ENCODE data around the gene PLA2R1.

PLA2R1 gene

DNA sequence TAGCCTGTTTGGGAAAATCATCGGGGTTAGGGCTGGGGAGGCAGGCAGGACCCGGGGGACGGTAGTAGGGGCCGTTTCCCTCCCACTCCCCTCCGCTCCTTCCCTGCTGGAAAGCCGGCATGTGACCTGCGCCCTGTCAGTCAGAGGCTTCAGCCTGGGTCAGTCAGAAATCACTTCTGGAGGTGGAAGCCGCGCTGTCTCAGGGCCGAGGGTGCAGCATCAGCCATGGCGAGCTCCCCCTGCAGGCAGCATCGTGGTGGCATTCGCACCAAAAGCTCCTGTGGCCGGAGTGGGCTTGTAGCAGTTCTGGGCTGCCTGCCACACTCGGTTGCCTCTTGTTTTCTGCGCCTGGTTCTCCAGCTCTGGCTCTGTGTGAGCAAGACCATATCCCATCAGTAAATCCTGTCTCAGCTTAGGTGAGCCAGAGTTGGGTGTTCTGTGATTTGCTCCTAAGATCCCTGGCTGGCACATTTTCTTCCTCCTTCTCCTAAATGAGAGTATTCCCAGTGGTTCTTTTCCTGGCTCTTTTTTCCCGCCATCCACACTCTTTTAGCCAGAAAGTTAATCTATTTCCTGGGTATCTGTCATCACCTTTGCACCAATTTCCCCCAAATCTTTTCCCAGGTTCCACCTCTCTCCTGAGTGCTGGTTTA lies 140.5 kb downstream of the PLA2R1 start:
- H3K9me3 ChIP-seq (ENCODE audit: insufficient read depth, low read depth, low read length): no peaks in the 10 kb centered on the region
- H2AFZ ChIP-seq (ENCODE audit: low read length): 0 out of 2 replicates have a peak overlapping the region, but pooled peaks have one; percentile 33
- H3K4me3 ChIP-seq (ENCODE audit: low read length, poor library complexity, severe bottlenecking): no peak overlapping the region
- no peaks in the 10 kb centered on the region for H4K20me1 ChIP-seq (ENCODE audit: insufficient read depth, low read length, poor library complexity, severe bottlenecking)
- H3K4me2 ChIP-seq (ENCODE audit: low read depth, low read length, poor library complexity, severe bottlenecking): no peak overlapping the region
- no peaks in the 10 kb centered on the region for H3K4me1 ChIP-seq (ENCODE audit: insufficient read depth, low read length, poor library complexity, severe bottlenecking)
- TF ChIP-seq EZH2phosphoT487 (IDR thresholded peaks at IDR 0.05; ENCODE audit: borderline replicate concordance) (no peak), CTCF (conservative IDR thresholded peaks at IDR 0.05; ENCODE audit: low read length) (peak; percentile 69)
- H3K9me2 ChIP-seq (replicated peaks; ENCODE audit: low read depth, low read length): no peaks in the 10 kb centered on the region
- no peaks in the 10 kb centered on the region for H3K79me2 ChIP-seq (ENCODE audit: insufficient read depth, low read length)
- no peak overlapping the region for H3K9ac ChIP-seq (ENCODE audit: low read depth, low read length, poor library complexity, severe bottlenecking)
- H3K36me3 ChIP-seq (ENCODE audit: insufficient read depth, low read length): no peaks in the 10 kb centered on the region
- no peaks in the 10 kb centered on the region for H3K27me3 ChIP-seq (ENCODE audit: insufficient read depth, low read length, poor library complexity, severe bottlenecking)
- no peaks in the 10 kb centered on the region for H3F3A ChIP-seq (ENCODE audit: low read depth)

- TF ChIP-seq CTCF (conservative IDR thresholded peaks at IDR 0.05; ENCODE audit: low read length) (no peak), EZH2phosphoT487 (IDR thresholded peaks at IDR 0.05; ENCODE audit: borderline replicate concordance) (no peak)
- no peaks in the 10 kb centered on the region for H3K36me3 ChIP-seq (ENCODE audit: insufficient read depth, low read length)
These were observed 145.9 kb downstream of the PLA2R1 start for GRCh38 chr2:159916511-159916910.

DNA sequence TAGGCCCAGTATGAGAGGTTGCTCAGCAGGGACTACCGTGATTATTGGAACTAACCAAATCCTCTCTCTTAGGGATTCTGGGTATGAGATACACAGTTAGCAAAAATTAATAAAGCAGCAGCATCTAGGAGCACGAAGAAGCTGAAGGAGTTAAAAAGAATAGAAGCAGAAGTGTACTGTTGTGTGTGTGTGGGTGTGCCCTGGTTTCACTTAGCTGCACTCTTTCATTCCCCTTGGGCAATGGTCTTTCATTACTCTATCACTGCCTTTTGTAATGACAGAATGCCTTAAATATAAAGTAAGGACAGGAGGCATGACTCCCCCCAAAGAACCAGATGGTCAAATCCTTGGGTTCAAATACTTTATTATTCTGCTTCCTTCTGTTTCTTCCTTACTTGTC lies 148.5 kb downstream of the PLA2R1 start:
- H4K20me1 ChIP-seq (ENCODE audit: insufficient read depth, low read length, poor library complexity, severe bottlenecking): no peaks in the 10 kb centered on the region
- no peaks in the 10 kb centered on the region for H3K79me2 ChIP-seq (ENCODE audit: insufficient read depth, low read length)
- TF ChIP-seq EZH2phosphoT487 (IDR thresholded peaks at IDR 0.05; ENCODE audit: borderline replicate concordance) (no peak), CTCF (conservative IDR thresholded peaks at IDR 0.05; ENCODE audit: low read length) (no peak)
- H3K4me1 ChIP-seq (ENCODE audit: insufficient read depth, low read length, poor library complexity, severe bottlenecking): no peaks in the 10 kb centered on the region
- no peaks in the 10 kb centered on the region for H3K36me3 ChIP-seq (ENCODE audit: insufficient read depth, low read length)
- no peaks in the 10 kb centered on the region for H3K9me3 ChIP-seq (ENCODE audit: insufficient read depth, low read depth, low read length)
- no peak overlapping the region for H3K4me3 ChIP-seq (ENCODE audit: low read length, poor library complexity, severe bottlenecking)
- no peak overlapping the region for H3K9ac ChIP-seq (ENCODE audit: low read depth, low read length, poor library complexity, severe bottlenecking)
- no peaks in the 10 kb centered on the region for H3F3A ChIP-seq (ENCODE audit: low read depth)
- H3K4me2 ChIP-seq (ENCODE audit: low read depth, low read length, poor library complexity, severe bottlenecking): no peak overlapping the region
- no peaks in the 10 kb centered on the region for H3K9me2 ChIP-seq (replicated peaks; ENCODE audit: low read depth, low read length)
- H2AFZ ChIP-seq (ENCODE audit: low read length): no peak overlapping the region
- H3K27me3 ChIP-seq (ENCODE audit: insufficient read depth, low read length, poor library complexity, severe bottlenecking): no peaks in the 10 kb centered on the region

More at GRCh38 chr2:159916511-159916910, 145.9 kb downstream of the PLA2R1 start:
- Histone ChIP-seq H3K79me2 (ENCODE audit: insufficient read depth, low read length) (no peaks in the 10 kb centered on the region), H3K27me3 (ENCODE audit: insufficient read depth, low read length, poor library complexity, severe bottlenecking) (no peaks in the 10 kb centered on the region), H2AFZ (ENCODE audit: low read length) (no peak overlapping the region), H3K4me1 (ENCODE audit: insufficient read depth, low read length, poor library complexity, severe bottlenecking) (no peaks in the 10 kb centered on the region), H3K9me3 (ENCODE audit: insufficient read depth, low read depth, low read length) (no peaks in the 10 kb centered on the region), H3K9ac (ENCODE audit: low read depth, low read length, poor library complexity, severe bottlenecking) (no peak overlapping the region), H3K9me2 (replicated peaks; ENCODE audit: low read depth, low read length) (no peaks in the 10 kb centered on the region), H3K4me3 (ENCODE audit: low read length, poor library complexity, severe bottlenecking) (no peak overlapping the region), H3K4me2 (ENCODE audit: low read depth, low read length, poor library complexity, severe bottlenecking) (no peak overlapping the region), H4K20me1 (ENCODE audit: insufficient read depth, low read length, poor library complexity, severe bottlenecking) (no peaks in the 10 kb centered on the region), H3F3A (ENCODE audit: low read depth) (no peaks in the 10 kb centered on the region)

Measured in Loucy (cell line).